NCI-H1105 treated with DMSO at 0.1 percent for 48 hours (cell line): ENCODE results near the gene MED15.
"Not testable (repeated sequence)": the region's sequence is repeated elsewhere in the genome, so short reads cannot be mapped to it uniquely, and the experiment has no call there.

Experiments used
- DNase-seq: peaks from one replicate; lab custom pipeline; 2025; lab: John Stamatoyannopoulos, UW

MED15 gene

DNA sequence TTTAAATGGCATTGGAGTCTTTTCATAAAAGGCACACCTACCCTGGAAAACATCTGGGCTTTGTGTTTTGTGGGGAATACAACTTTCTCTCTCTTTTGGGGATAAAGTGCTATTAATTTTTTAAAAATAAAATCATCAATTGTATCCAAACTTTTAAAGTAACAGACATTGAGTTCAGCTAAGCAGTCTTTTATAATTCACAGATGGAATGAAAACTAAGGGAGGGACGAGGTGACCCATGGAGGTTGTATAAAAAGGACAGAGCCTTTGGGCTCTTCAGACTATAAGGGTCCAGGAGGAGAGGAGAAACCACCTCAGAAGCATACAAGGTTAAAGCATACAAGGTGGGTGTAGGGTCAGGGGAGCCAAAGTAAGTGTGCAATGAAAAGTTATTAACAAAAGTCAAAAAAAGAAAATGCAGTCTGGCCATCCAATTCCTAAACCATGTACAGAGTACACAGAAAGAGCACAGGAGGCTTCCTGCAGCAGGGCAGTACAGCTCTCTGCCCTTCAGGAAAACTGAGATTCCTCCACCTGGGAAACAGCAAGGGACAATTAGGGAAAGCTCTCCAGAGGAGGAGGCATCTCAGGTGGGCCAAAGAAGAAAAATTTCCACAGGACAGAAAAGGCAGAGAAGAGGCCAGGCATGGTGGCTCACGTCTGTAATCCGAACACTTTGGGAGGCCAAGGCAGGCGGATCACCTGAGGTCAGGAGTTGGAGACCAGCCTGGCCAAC, 22.3 kb upstream of the MED15 start:
- no peak for DNase-seq

DNA sequence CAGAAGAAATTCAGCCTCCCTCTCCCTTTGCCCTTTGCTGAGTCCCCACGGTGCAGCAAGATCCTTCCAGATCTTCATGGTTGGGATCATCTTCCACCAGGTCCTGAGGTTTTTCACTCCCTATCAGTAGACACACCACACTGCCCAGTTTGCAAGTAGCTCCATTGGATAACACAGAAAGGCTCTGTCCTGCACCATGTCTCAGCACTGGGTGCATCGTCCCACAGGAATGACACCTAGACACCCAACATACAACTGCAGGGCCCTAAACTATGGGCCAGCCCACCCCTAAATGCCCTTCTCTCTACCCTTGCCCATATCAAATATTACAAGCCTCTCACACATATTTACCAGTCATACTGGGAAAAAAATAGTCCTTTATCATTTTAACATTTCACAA, 21.2 kb upstream of the MED15 start:
- no peak for DNase-seq

- DNase-seq = no peak
Measured at GRCh38 chr22:20487715-20488114, 19.7 kb upstream of the MED15 start.

GRCh38 chr22:20488946-20489345, 18.5 kb upstream of the MED15 start:
- DNase-seq = no peak

DNA sequence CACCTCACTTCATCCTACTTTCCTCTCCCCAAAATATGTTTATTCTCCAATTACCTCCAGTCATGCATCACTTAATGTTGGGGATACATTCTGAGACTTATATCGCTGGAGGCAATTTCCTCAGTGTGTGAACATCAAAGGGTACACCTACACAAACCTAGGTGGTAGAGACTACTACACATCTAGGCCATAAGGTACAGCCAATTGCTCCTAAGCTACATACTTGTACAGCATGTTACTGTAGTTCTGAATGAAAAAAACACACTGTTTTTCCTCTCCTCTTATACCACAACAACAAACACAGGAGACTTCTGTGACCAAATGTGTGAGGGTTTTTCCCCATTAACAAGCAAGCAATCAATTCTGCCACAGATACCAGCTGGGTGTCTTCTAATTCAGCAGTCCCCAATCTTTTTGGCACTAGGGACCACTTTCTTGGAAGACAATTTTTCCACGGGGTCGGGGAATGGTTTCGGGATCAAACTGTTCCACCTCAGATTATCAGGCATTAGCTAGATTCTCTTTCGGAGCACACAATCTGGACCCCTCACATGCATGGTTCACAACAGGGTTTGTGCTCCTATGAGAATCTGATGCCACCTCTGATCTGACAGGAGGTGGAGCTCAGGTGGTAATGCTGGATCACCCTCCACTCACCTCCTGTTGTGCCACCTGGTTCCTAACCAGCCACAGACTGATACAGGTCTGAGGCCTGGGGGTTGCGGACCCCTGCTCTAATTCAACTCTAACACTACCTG, 17.0 kb upstream of the MED15 start:
- DNase-seq = no peak

GRCh38 chr22:20490941-20491307, 16.5 kb upstream of the MED15 start:
- DNase-seq = no peak

GRCh38 chr22:20491346-20491745, 16.1 kb upstream of the MED15 start:
- no peak for DNase-seq

- peak; percentile 59 for DNase-seq
Measured at GRCh38 chr22:20494978-20495860, 12.2 kb upstream of the MED15 start, which contains the start of gene KLHL22. TSS of gene KLHL22 (minus strand) at chr22:20495795. CDS start at chr22:20489211, 6,584 bp downstream.

GRCh38 chr22:20495861-20496681, 11.3 kb upstream of the MED15 start:
- peak; percentile 84 for DNase-seq

DNA sequence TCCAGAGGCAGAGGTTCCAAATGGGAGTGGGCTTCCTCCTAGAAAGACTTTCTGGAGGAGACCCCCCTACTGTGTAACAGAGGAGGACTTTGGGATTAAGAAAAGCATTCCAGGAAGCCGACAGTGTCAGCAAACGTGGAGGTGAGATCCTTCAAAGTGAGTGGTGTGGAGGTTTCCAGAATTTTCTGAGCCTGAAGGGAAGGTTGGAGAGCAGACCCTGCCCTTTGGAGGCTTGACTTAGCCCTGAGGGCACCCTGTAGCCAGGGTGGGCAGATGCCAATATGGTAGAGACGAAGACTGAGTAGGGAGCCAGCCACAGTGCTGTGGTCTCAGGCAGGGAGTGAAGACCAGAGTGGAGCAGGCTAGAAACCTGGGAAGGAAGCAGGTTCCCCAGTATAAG, 10.0 kb upstream of the MED15 start:
- DNase-seq = no peak

- no peak for DNase-seq
Measured at GRCh38 chr22:20498913-20499312, 8.5 kb upstream of the MED15 start.

DNA sequence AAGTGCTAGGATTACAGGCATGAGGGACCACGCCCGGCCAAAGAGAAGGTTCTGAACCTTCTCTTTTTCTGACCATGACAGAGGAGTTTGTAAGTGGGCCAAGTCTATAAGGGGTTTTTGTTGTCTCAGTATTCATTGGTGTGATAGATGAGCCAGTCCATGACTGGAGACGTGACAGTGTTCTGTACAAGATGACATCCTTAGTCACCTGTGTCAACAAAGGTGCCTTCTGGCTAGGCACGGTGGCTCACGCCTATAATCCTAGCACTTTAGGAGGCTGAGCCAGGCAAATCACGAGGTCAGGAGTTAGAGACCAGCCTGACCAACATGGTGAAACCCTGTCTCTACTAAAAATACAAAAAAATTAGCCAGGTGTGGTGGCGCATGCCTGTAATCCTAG, 7.6 kb upstream of the MED15 start:
- DNase-seq = no peak

DNA sequence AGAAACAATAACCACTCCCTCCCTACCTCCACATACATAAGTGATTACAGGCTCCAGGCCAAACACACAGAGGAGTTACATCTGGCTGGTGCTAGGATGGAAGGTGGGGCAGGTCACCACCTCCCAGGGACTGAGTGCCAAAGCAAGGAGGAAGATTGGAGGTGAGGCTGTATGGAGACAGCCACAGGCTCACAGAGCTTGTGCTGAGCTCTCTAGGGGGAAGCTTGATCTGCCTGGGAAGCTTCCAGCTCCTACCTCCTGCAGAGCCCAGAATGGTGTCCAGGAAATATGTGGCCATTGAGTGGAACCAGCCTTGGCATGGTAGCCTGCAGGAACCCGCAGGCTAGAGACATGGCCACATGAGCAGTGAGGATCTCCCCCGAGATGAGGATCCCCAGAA, 3.6 kb upstream of the MED15 start:
- DNase-seq = no peak

DNA sequence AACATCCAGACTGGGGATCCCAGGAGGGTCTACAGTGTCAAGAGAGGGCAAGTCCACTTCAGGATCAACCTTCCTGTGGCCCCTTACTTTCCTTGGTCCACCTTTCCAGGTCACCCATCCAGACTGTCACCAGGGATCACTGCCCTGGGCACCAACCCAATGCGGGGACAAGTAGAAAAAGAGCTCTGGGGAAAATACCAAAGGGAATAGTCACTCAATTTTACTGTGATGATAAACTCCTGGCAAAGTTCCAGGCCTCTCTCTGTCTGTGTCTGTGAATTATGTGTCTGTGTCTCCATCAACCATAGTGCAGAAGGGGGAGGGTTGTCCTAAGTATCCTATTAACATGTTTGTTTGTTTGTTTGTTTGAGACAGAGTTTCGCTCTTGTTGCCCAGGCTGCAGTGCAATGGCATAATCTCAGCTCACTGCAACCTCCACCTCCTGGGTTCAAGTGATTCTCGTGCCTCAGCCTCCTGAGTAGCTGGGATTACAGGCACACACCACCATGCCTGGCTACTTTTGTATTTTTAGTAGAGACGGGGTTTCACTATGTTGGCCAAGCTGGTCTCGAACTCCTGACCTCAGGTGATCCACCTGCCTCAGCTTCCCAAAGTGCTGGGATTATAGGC, 3.0 kb upstream of the MED15 start:
- DNase-seq = not testable (repeated sequence)

DNA sequence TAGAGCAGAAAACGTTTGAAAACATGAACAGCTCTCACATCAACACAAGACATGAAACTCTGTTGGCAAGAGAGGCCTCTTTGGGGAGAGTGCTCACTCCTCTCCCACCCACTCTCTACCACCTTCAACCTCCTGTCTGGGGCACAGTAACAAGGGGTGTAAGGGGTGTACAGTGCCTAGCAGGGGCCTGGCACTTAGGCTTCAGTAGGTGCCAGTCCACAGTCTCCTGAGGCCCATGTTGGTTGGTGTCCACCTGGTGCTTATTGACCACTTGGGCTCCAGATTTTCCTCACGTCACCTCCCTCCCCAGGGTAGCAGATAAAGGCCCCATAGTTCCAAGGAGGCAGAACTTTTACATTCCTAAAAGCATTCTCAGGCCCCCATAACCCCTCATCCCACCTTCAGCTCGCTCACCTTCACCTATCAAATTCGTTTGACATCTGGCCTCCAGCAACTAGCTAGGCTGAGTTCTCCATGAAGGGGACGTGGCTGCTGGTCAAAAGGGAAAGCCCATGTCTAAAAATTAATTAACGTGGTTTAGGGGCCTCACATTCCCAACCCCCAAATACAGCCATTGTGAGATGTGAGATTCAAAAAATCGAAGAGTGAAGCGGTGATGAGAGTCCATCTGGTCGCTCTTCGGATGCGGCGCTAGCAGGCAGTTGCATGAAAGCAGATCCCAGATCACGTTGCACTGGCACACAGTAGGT, 712 bp upstream of the MED15 start:
- DNase-seq = no peak

DNA sequence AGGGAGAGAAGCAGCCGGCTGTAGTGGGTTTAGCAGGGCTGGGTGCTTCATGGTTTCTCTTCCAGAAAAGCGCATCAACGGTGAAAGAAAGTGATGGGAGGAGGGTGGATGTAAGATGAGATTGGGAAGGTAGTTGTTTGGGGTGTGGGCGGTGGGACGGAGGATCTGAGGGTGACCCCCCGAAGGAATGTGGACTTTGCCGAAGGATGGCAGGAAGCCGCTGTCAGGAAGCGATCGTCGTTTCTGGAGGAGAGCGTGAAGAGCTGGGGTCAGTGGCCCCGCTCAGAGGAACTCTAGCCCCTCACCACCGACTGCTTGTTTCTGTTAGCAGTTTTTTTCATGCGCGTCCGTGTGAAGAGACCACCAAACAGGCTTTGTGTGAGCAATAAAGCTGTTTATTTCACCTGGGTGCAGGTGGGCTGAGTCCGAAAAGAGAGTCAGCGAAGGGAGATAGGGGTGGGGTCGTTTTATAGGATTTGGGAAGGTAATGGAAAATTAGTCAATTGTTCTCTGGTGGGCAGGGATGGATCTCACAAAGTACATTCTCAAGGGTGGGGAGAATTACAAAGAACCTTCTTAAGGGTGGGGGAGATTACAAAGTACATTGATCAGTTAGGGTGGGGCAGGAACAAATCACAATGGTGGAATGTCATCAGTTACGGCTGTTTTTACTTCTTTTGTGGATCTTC, 801 bp downstream of the MED15 start:
- not testable (repeated sequence) for DNase-seq

- DNase-seq = no peak
Measured at GRCh38 chr22:20508815-20509271, 1.4 kb downstream of the MED15 start.

GRCh38 chr22:20509344-20510047, 2.1 kb downstream of the MED15 start:
- DNase-seq = no peak
